Activated CD8-positive, alpha-beta T cell treated with anti-CD3 and anti-CD28 coated beads for 36 hours (primary cell): ENCODE measurements around the gene GZF1. TPM values are rescaled to one million over a fixed set of nuclear protein-coding genes. Genes with fewer than 3 reads are reported as not detected.

Source experiments
- ATAC-seq: fragments of 200-7000 bp; cut with Tn5 transposase; one replicate; pipeline ENCODE4 v1.10.0; 2021; ENCODE audit warnings: mild to moderate bottlenecking, moderate library complexity
- CTCF ChIA-PET: fragments of 350-600 bp; sonication (Branson Sonifier 250); formaldehyde crosslinking; loops from one replicate; lab custom pipeline; 2021; ENCODE audit warnings: antibody characterized with exemption; lab: Charles Lee
- POLR2A ChIA-PET: fragments of 350-600 bp; sonication (Branson Sonifier 250); formaldehyde crosslinking; loops from one replicate; lab custom pipeline; 2021; ENCODE audit warnings: antibody characterized with exemption; lab: Charles Lee
- DNase-seq: peaks from one replicate; pipeline ENCODE4 v3.0.0-alpha.2; 2020
- H3K27ac Mint-ChIP-seq: one replicate; pipeline ENCODE4 v1.8.0; 2021; ENCODE audit warnings: mild to moderate bottlenecking, mixed read lengths
- H3K27me3 Mint-ChIP-seq: one replicate; pipeline ENCODE4 v1.8.0; 2021; ENCODE audit warnings: mixed read lengths
- H3K36me3 Mint-ChIP-seq: one replicate; pipeline ENCODE4 v1.8.0; 2021; ENCODE audit warnings: low read depth, mixed read lengths
- H3K4me1 Mint-ChIP-seq: one replicate; pipeline ENCODE4 v1.8.0; 2021; ENCODE audit warnings: low read depth, mixed read lengths
- H3K4me3 Mint-ChIP-seq: one replicate; pipeline ENCODE4 v1.8.0; 2021; ENCODE audit warnings: mild to moderate bottlenecking, moderate library complexity, mixed read lengths
- H3K9me3 Mint-ChIP-seq: one replicate; pipeline ENCODE4 v1.8.0; 2021; ENCODE audit warnings: mixed read lengths
- CTCF ChIP-seq: fragments of 200-600 bp; IDR thresholded peaks from one replicate; pipeline ENCODE4 v1.8.0; 2022; ENCODE audit warnings: antibody characterized with exemption, mild to moderate bottlenecking
- intact Hi-C: fragments of 100-400 bp; cut with micrococcal nuclease; formaldehyde crosslinking; loops from one replicate; pipeline ENCODE4 v1.10.0; 2022
- total RNA-seq, 2 experiments: library from RNA; stranded (reverse); gene quantifications; one replicate each; pipeline ENCODE4 v1.2.3, GENCODE V29; 2021

The GZF1 gene
- total RNA-seq, 2 experiments from 2014 or later = 11.8 to 13.7 TPM

DNA sequence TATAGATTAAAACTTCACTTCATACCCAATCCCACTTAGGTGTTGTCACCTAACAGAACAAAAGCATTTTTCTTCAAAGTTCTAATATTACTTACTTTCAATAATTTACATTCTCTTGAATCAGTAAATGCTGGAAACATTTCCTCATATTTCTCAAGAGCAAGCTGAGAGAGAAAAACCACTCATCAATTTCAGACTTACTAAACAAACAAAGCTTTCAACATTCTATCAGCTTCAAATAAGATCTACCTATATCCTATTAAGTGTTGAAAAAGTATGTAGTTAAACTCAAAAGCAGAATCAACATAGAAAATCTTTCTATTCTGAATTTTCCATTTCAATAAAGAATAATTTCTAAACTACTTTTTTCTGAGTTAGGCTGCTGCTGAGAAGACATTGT, 17.8 kb downstream of the GZF1 start:
- TF ChIP-seq CTCF = no peak
- peaks cover 13% of the 10 kb centered on the region for H3K4me1 Mint-ChIP-seq
- DNase-seq (no peak), ATAC-seq (no peak)
- no peak overlapping the region for H3K4me3 Mint-ChIP-seq
- no peaks in the 10 kb centered on the region for H3K27me3 Mint-ChIP-seq
- ChIA-PET CTCF (interaction anchor here (0.6 kb wide), 1 partner anchor 42 kb away, joined by 3 read pairs; the partner anchor contains the start of gene NAPB), POLR2A (interaction anchor here (0.7 to 2.2 kb wide), 2 partner anchors 21 to 1678 kb away, joined by 3 to 5 read pairs; no protein-coding TSS in a partner anchor)
- H3K27ac Mint-ChIP-seq = no peak overlapping the region
- intact Hi-C loops = no loop called here
- no peaks in the 10 kb centered on the region for H3K9me3 Mint-ChIP-seq
- H3K36me3 Mint-ChIP-seq = peaks cover 59% of the 10 kb centered on the region

DNA sequence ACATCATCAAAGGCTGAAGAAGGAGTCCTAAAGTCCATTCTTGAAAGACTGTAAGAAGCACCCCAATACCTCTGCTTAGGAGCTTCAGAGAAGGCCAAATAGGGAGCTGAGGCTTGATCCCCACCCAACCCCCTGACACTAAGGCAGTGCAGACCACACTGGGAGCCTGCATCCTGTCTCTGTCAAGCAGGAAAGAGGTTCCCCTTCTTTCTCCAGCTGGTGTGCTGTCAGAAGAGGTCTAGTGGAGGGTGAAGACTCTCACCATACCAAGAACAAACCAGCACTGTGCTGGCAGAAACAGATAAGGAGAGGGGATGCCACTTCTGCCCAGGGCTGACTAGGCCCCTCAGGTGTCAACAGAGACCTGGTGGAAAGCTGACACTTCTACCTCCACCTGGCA, 19.9 kb downstream of the GZF1 start:
- H3K27ac Mint-ChIP-seq = peak overlapping the region; percentile 40
- no peak for ATAC-seq

GRCh38 chr20:23386304-23387117, 24.5 kb downstream of the GZF1 start:
- Mint-ChIP-seq H3K4me1 (peaks cover 20% of the 10 kb centered on the region), H3K36me3 (peaks cover 70% of the 10 kb centered on the region), H3K27me3 (no peaks in the 10 kb centered on the region), H3K4me3 (no peak overlapping the region), H3K27ac (no peak overlapping the region), H3K9me3 (no peaks in the 10 kb centered on the region)
- no peak for TF ChIP-seq CTCF
- intact Hi-C loops = no loop called here
- ChIA-PET CTCF (interaction anchor here (1.7 kb wide), 1 partner anchor 13 kb away, joined by 5 read pairs; no protein-coding TSS in a partner anchor), POLR2A (no interaction called here)
- DNase-seq (no peak), ATAC-seq (no peak)

More for the DNA sequence above, 19.9 kb downstream of the GZF1 start:
- H3K27me3 Mint-ChIP-seq = no peaks in the 10 kb centered on the region
- no peaks in the 10 kb centered on the region for H3K9me3 Mint-ChIP-seq
- ChIA-PET POLR2A (interaction anchor here (0.8 kb wide), 1 partner anchor 20 kb away, joined by 3 read pairs; no protein-coding TSS in a partner anchor), CTCF (no interaction called here)
- peaks cover 58% of the 10 kb centered on the region for H3K36me3 Mint-ChIP-seq
- peaks cover 16% of the 10 kb centered on the region for H3K4me1 Mint-ChIP-seq
- H3K4me3 Mint-ChIP-seq = no peak overlapping the region
- DNase-seq = no peak
- TF ChIP-seq CTCF = no peak
- intact Hi-C loops = no loop called here

GRCh38 chr20:23387118-23387443, 25.1 kb downstream of the GZF1 start:
- H3K9me3 Mint-ChIP-seq = no peaks in the 10 kb centered on the region
- CTCF ChIA-PET = interaction anchor here (1.7 kb wide), 1 partner anchor 13 kb away, joined by 5 read pairs; no protein-coding TSS in a partner anchor
- POLR2A ChIA-PET = no interaction called here

More at GRCh38 chr20:23387118-23387443, 25.1 kb downstream of the GZF1 start:
- Mint-ChIP-seq H3K36me3 (peaks cover 70% of the 10 kb centered on the region), H3K4me3 (no peak overlapping the region), H3K27ac (no peak overlapping the region), H3K4me1 (peaks cover 19% of the 10 kb centered on the region), H3K27me3 (no peaks in the 10 kb centered on the region)
- ATAC-seq = no peak
- no peak for TF ChIP-seq CTCF
- no peak for DNase-seq
- intact Hi-C loops = no loop called here
